HCT116 (cell line): ENCODE measurements around the gene SLC16A11. TPM values are rescaled to one million over a fixed set of nuclear protein-coding genes. Genes with fewer than 3 reads are reported as not detected.
A peak's percentile ranks its signal among the peaks of the same experiment; 100 is the strongest.

Experiments
- ATAC-seq: fragments of 200-7000 bp; cut with Tn5 transposase; 2 replicates; pipeline ENCODE4 v1.9.1; 2020; ENCODE audit warnings: mild to moderate bottlenecking, moderate library complexity
- BruUV-seq: library from RNA; stranded (reverse); fragments of 400-500 nt; replicated peaks from 2 replicates; lab custom pipeline; 2021; lab: Mats Ljungman, UMichigan
- CTCF ChIA-PET: fragments of 300-600 bp; sonication (Branson Sonifier 250); formaldehyde crosslinking; loops from one replicate; lab custom pipeline; 2021; ENCODE audit warnings: antibody characterized with exemption; lab: Charles Lee
- POLR2A ChIA-PET: fragments of 300-600, 350-600 bp; sonication (Branson Sonifier 250); formaldehyde crosslinking; loops from one replicate; lab custom pipeline; 2021; ENCODE audit warnings: antibody characterized with exemption; lab: Charles Lee
- RAD21 ChIA-PET, 2 experiments: fragments of 300-600 bp; sonication (Branson Sonifier 250); formaldehyde crosslinking; loops; one replicate each; lab custom pipeline; 2023; ENCODE audit warnings: low total read pairs in 2 of 2; ENCODE audit not compliant: uncharacterized antibody in 2 of 2, unreplicated experiment in 2 of 2, low non-redundant PET in 1 of 2; lab: Charles Lee
- DNase-seq: peaks from one replicate; pipeline ENCODE4 v3.0.0-alpha.2; 2010; ENCODE audit warnings: low read depth, low spot score
- H2AFZ ChIP-seq: fragments of 200-600 bp; shearing (Covaris generic), sonication (generic); 2 replicates; pipeline ENCODE4 v1.6.1; 2017; ENCODE audit warnings: low read depth, mixed run types, mixed read lengths, antibody characterized with exemption, low read length; ENCODE audit not compliant: poor library complexity, severe bottlenecking
- H3K27ac ChIP-seq: 2 replicates; pipeline ENCODE4 v1.5.1; 2012; ENCODE audit warnings: low read depth, low read length
- H3K27me3 ChIP-seq: fragments of 200-600 bp; sonication (generic); 2 replicates; pipeline ENCODE4 v1.6.1; 2016; ENCODE audit warnings: mixed run types, low read length, mixed read lengths; ENCODE audit not compliant: insufficient read depth
- H3K36me3 ChIP-seq, 2 experiments: fragments of 200-500 bp in 1 of 2; fragments of 200-600 bp in 1 of 2; sonication (Bioruptor generic) in 1 of 2; sonication (generic) in 1 of 2; 2 replicates each; pipeline versions ENCODE4 v1.5.1 to v1.6.1; 2014 to 2016; ENCODE audit warnings: low read length in 2 of 2, inconsistent platforms in 1 of 2, mixed read lengths in 1 of 2, mixed run types in 1 of 2; ENCODE audit not compliant: insufficient read depth in 2 of 2, control insufficient read depth in 1 of 2
- H3K4me1 ChIP-seq, 2 experiments: fragments of 200-600 bp in 1 of 2; sonication (generic) in 1 of 2; 2 replicates each; pipeline versions ENCODE4 v1.5.1 to v1.6.1; 2012 to 2017; ENCODE audit warnings: low read length in 2 of 2, inconsistent platforms in 1 of 2, mild to moderate bottlenecking in 1 of 2, mixed read lengths in 1 of 2, mixed run types in 1 of 2, moderate library complexity in 1 of 2; ENCODE audit not compliant: insufficient read depth in 2 of 2, control insufficient read depth in 1 of 2
- H3K4me2 ChIP-seq: fragments of 200-600 bp; sonication (generic); 2 replicates; pipeline ENCODE4 v1.6.1; 2017; ENCODE audit warnings: mixed run types, low read length, mixed read lengths
- H3K4me3 ChIP-seq, 2 experiments: fragments of 200-600 bp in 1 of 2; sonication (generic) in 1 of 2; replicated peaks in 1 of 2; 2 replicates each; pipeline ENCODE4 v1.5.1; 2011 to 2016; ENCODE audit warnings: low read length in 2 of 2, control low read depth in 1 of 2, low read depth in 1 of 2, mild to moderate bottlenecking in 1 of 2, mixed read lengths in 1 of 2, mixed run types in 1 of 2
- H3K79me2 ChIP-seq: fragments of 200-600 bp; sonication (generic); 2 replicates; pipeline ENCODE4 v1.6.1; 2017; ENCODE audit warnings: mild to moderate bottlenecking, mixed run types, low read length, moderate library complexity, mixed read lengths; ENCODE audit not compliant: insufficient read depth
- H3K9ac ChIP-seq: fragments of 200-600 bp; sonication (generic); 2 replicates; pipeline ENCODE4 v1.6.1; 2016; ENCODE audit warnings: low read length, mixed read lengths
- H3K9me2 ChIP-seq: fragments of 200-600 bp; sonication (generic), shearing (Covaris generic); 2 replicates; pipeline ENCODE4 v1.6.1; 2017; ENCODE audit warnings: mixed run types, mild to moderate bottlenecking, moderate library complexity; ENCODE audit not compliant: insufficient read depth
- H3K9me3 ChIP-seq, 2 experiments: fragments of 200-500 bp in 1 of 2; fragments of 200-600 bp in 1 of 2; sonication (Bioruptor generic) in 1 of 2; sonication (generic) in 1 of 2; 2 replicates each; pipeline ENCODE4 v1.6.1; 2014 to 2017; ENCODE audit warnings: low read length in 2 of 2, mixed read lengths in 2 of 2, inconsistent platforms in 1 of 2, low read depth in 1 of 2, mild to moderate bottlenecking in 1 of 2, mixed run types in 1 of 2, moderate library complexity in 1 of 2; ENCODE audit not compliant: control insufficient read depth in 1 of 2, insufficient read depth in 1 of 2
- H4K20me1 ChIP-seq: fragments of 200-600 bp; sonication (generic), shearing (Covaris generic); 2 replicates; pipeline ENCODE4 v1.6.1; 2017; ENCODE audit warnings: mixed run types, mild to moderate bottlenecking, moderate library complexity; ENCODE audit not compliant: insufficient read depth
- ATF3 ChIP-seq: IDR thresholded peaks from 2 replicates; pipeline ENCODE4 v1.6.1; 2012
- CEBPB ChIP-seq: IDR thresholded peaks from 2 replicates; pipeline ENCODE4 v1.6.1; 2012; ENCODE audit warnings: low read depth
- CTCF ChIP-seq, 3 experiments: fragments of 200-600 bp in 1 of 3; sonication (generic) in 1 of 3; IDR thresholded peaks in 2 of 3; conservative IDR thresholded peaks in 1 of 3; 2 replicates each; pipeline ENCODE4 v1.5.1; 2012 to 2017; ENCODE audit warnings: low read depth in 2 of 3, low read length in 2 of 3, antibody characterized with exemption in 1 of 3, borderline replicate concordance in 1 of 3, control low read depth in 1 of 3, mild to moderate bottlenecking in 1 of 3, mixed read lengths in 1 of 3, mixed run types in 1 of 3, moderate library complexity in 1 of 3; ENCODE audit not compliant: insufficient read depth in 1 of 3
- EGR1 ChIP-seq: IDR thresholded peaks from 2 replicates; pipeline ENCODE4 v1.6.1; 2012; ENCODE audit warnings: low read depth
- ELF1 ChIP-seq: IDR thresholded peaks from 2 replicates; pipeline ENCODE4 v1.6.1; 2012; ENCODE audit warnings: low read depth, borderline replicate concordance
- EZH2 ChIP-seq: fragments of 200-600 bp; sonication (generic); IDR thresholded peaks from 2 replicates; pipeline ENCODE4 v1.6.1; 2017; ENCODE audit warnings: antibody characterized with exemption, mixed run types
- EZH2phosphoT487 ChIP-seq: fragments of 200-600 bp; IDR thresholded peaks from 2 replicates; pipeline ENCODE4 v1.6.1; 2018; ENCODE audit warnings: antibody characterized with exemption, borderline replicate concordance
- FOSL1 ChIP-seq: IDR thresholded peaks from 2 replicates; pipeline ENCODE4 v1.6.1; 2012; ENCODE audit warnings: low read depth
- POLR2AphosphoS5 ChIP-seq: IDR thresholded peaks from 2 replicates; pipeline ENCODE4 v1.6.1; 2011; ENCODE audit warnings: mild to moderate bottlenecking, low read depth, low read length, moderate library complexity
- RAD21 ChIP-seq: IDR thresholded peaks from 2 replicates; pipeline ENCODE4 v1.6.1; 2012; ENCODE audit warnings: low read depth, mild to moderate bottlenecking
- REST ChIP-seq: IDR thresholded peaks from 2 replicates; pipeline ENCODE4 v1.6.1; 2012; ENCODE audit warnings: low read depth
- SIN3A ChIP-seq: IDR thresholded peaks from 2 replicates; pipeline ENCODE4 v1.6.1; 2012; ENCODE audit warnings: low read depth
- SP1 ChIP-seq: IDR thresholded peaks from 2 replicates; pipeline ENCODE4 v1.6.1; 2012; ENCODE audit warnings: low read depth
- SRF ChIP-seq: IDR thresholded peaks from 2 replicates; pipeline ENCODE4 v1.6.1; 2012; ENCODE audit warnings: low read depth
- YY1 ChIP-seq: IDR thresholded peaks from 2 replicates; pipeline ENCODE4 v1.6.1; 2011; ENCODE audit warnings: low read length, low read depth, moderate library complexity, mild to moderate bottlenecking; ENCODE audit not compliant: insufficient replicate concordance; ENCODE audit errors: extremely low read depth
- ZBTB33 ChIP-seq: IDR thresholded peaks from 2 replicates; pipeline ENCODE4 v1.6.1; 2011; ENCODE audit warnings: mild to moderate bottlenecking, low read length, moderate library complexity; ENCODE audit not compliant: insufficient replicate concordance; ENCODE audit errors: extremely low read depth
- ZFX ChIP-seq: fragments of 450-650 bp; IDR thresholded peaks from 2 replicates; pipeline ENCODE4 v1.6.1; 2017
- ZNF274 ChIP-seq: fragments of 200-500 bp; sonication (Bioruptor generic); IDR thresholded peaks from 2 replicates; pipeline ENCODE4 v1.6.1; 2014; ENCODE audit warnings: mild to moderate bottlenecking, low read depth, low read length, inconsistent platforms
- intact Hi-C: fragments of 100-400 bp; cut with micrococcal nuclease; formaldehyde crosslinking; loops from 2 replicates; pipeline ENCODE4 v1.10.0; 2022
- total RNA-seq: library from RNA; stranded (reverse); gene quantifications from one replicate; pipeline ENCODE4 v1.2.1, GENCODE V29; 2021; ENCODE audit not compliant: unreplicated experiment

The SLC16A11 gene
- total RNA-seq, 1 experiment from 2014 or later, result not detected

- H3K27me3 ChIP-seq, result peaks cover 4% of the 10 kb centered on the region; the same call in 1 of the 2 replicates
- DNase-seq, result peak; percentile 96
- no peaks in the 10 kb centered on the region for H3K36me3 ChIP-seq
- ChIA-PET POLR2A (interaction anchor here (0.8 to 1.0 kb wide), 3 partner anchors 13 to 75 kb away, joined by 3 to 4 read pairs (median 4); no protein-coding TSS in a partner anchor), CTCF (interaction anchor here (0.5 to 1.4 kb wide), 9 partner anchors 8 to 327 kb away, joined by 3 to 8 read pairs (median 4); no protein-coding TSS in a partner anchor), RAD21 (interaction anchor here in 1 of 2 experiments (0.6 kb wide), 1 partner anchor 109 kb away, joined by 3 read pairs; no protein-coding TSS in a partner anchor)
- peak overlapping the region; percentile 71 for H3K4me2 ChIP-seq
- peak overlapping the region in 1 of 2 experiments; percentile 36; a peak in 2 of 4 replicates for H3K4me3 ChIP-seq
- H3K9me3 ChIP-seq, result no peaks in the 10 kb centered on the region
- peak overlapping the region; percentile 29; the same call in 1 of the 2 replicates for H3K9ac ChIP-seq
- H3K4me1 ChIP-seq, result peaks cover 16 to 43% of the 10 kb centered on the region in 2 experiments
- H3K27ac ChIP-seq, result peak overlapping the region; percentile 53
- no peaks in the 10 kb centered on the region for H4K20me1 ChIP-seq
- no peaks in the 10 kb centered on the region for H3K9me2 ChIP-seq
- intact Hi-C loops, result no loop called here
- no TSS peak for BruUV-seq
- peak; percentile 89 for ATAC-seq
- peak overlapping the region; percentile 90 for H2AFZ ChIP-seq
- no peaks in the 10 kb centered on the region for H3K79me2 ChIP-seq
- TF ChIP-seq CEBPB, result peak; percentile 88
- no peak for TF ChIP-seq ELF1
- no peak for TF ChIP-seq EZH2
- peak; percentile 57; the same call in 1 of the 2 replicates for TF ChIP-seq POLR2AphosphoS5
- no peak for TF ChIP-seq ZNF274
- TF ChIP-seq EGR1, result peak; percentile 63; the same call in 1 of the 2 replicates
- TF ChIP-seq RAD21, result no peak; the same call in 1 of the 2 replicates
- peak; percentile 97 for TF ChIP-seq FOSL1
- TF ChIP-seq ZBTB33, result no peak
- no peak for TF ChIP-seq CTCF (IDR thresholded peaks at IDR 0.05 in 2 of 3, conservative IDR thresholded peaks at IDR 0.05 in 1 of 3; ENCODE audit: borderline replicate concordance in 1 of 3, insufficient read depth in 1 of 3, low read depth in 2 of 3, low read length in 2 of 3)
- peak; percentile 92 for TF ChIP-seq SIN3A
- TF ChIP-seq ZFX, result no peak
- TF ChIP-seq REST, result no peak
- TF ChIP-seq SP1, result peak; percentile 93
- TF ChIP-seq YY1, result peak; percentile 32
- TF ChIP-seq ATF3, result no peak; the same call in 1 of the 2 replicates
- TF ChIP-seq SRF, result no peak; the same call in 1 of the 2 replicates
- no peak for TF ChIP-seq EZH2phosphoT487
These were observed 16.4 kb upstream of the SLC16A11 start for GRCh38 chr17:7060165-7060891.
